Fibroblast of skin of right quadriceps (primary cell): ENCODE measurements around the gene VPS39.

ENCODE experiments used
- DNase-seq: peaks from one replicate; pipeline ENCODE4 v3.0.0-alpha.2; 2013

The VPS39 gene

DNA sequence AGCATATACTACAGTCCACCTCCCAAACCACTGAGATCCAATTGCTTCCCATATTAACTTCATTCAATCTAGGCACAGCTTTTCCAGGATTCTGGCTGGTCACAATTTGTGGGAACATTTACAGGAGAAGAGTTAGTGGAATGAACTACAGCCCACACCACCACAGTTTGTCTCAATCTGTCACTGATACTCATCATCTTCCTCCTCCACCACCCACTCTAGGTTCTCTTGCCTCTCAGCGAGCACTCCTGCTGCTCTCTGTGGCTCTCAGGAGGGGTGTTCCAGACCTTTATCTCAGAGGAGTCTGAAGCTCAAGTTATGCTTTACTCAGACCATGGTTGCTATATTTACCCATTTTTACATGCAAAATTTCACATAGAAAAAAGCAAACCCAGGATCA is 87.8 kb downstream of the VPS39 start:
- DNase-seq = no peak

DNA sequence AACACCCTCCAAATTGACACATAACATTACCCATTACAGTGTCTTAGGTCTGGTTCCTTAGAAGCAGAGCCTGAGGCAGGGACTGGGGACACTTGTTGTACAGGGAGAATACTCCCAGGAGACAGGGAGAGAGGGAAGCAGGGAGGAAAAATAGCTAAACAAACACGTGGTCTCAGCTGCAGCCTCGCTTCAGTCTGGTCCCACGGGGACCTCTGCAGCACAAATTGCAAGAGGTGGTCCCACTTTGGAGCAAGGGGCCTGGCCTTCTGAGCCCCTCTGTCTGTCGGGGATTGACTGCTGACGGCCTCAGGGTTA is 88.7 kb downstream of the VPS39 start:
- no peak for DNase-seq

DNA sequence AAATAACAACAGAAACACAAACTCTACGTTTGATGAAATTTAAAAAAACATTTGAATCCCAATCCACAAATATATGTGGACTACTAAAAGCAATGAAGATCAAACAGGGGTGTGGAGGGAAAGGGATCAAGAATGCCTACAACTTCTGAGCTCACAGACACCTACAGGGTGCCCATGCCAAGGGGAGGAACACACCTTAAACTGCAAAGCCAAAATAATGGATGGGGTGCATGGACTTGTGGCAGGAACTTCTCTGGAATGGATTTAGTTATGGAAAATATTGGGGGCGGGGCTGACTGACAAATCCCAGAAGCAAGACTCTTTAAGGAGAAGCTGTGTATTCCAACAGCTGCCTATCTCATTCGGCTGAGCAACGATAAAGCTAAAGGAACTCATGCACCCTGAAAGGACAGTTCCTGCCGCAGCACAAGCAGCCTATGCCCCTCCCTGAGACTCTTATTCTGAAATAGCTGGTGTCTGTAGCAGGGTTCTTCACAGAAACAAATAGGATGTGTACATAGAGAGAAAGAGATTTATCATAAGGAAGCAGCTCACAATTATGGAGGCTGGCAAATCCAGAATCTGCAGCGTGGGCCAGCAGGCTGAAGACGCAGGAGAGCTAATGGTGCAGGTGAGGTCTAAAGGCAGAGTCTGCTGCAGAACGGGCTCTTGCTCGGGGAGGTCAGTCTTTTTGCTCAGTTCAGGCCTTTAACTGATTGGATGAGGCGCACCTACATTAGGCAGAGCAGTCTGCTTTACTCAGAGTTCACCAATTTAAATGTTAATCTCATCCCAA is 89.3 kb downstream of the VPS39 start:
- DNase-seq = no peak

DNA sequence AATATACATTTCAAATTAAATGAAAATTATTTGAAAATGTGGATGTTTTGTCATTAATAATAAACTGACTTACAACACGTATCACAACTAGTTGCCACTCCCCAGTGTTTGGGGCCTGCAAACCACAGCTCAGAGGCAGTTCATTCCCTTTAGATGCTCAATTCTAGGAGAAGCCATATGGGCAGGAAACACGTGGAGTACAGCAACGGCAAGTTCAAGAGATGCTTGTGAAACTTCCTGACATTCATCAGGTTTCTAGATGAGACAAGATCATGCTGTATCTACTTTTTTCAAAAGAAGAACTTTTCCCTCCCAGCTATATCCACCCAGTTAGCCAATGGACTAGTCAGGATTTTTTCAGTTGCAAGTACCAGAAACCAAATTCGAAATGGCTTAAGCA is 96.2 kb downstream of the VPS39 start:
- DNase-seq = no peak

DNA sequence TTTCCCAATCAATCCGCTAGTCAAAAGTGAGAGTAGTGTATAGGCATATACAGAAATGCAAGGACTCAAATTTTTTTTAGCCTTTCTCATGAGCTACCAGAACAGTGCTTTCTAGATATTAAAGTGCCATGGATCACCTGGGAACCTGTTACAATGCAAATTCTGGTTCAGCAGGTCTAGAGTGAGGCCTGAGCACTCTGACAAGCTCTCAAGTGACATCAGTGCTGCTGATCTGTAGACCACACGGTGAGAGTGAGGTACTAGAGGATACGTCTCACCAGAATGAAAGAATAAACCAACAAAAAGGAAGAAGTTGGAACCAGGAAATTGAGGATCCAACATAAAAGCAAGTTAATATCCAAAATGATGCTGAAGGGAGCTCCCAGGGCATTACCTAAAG is 97.7 kb downstream of the VPS39 start:
- no peak for DNase-seq

DNA sequence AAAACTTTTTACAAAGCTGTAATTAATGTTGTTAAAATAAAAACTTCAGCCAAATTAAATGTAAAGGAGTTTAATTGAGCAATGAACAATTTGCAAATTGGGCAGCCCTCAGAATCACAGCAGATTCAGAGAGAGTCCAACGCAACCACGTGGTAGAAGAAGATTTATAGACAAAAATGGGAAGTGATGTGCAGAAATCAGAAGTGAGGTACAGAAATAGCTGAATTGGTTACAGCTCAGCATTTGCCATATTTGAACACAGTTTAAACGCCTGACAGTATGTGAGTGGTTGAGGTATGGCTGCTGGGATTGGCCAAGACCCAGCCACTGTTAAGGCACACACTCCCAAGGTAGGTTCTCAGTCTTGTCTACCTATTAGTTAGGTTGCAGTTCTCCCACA is 99.3 kb downstream of the VPS39 start:
- DNase-seq = no peak
